ENCODE measurements around the gene PIP5KL1. TPM values are rescaled to one million over a fixed set of nuclear protein-coding genes. Genes with fewer than 3 reads are reported as not detected.
A peak's percentile ranks its signal among the peaks of the same experiment; 100 is the strongest.

The PIP5KL1 gene
- total RNA-seq, 1 experiment from 2014 or later: 7.8 TPM

DNA sequence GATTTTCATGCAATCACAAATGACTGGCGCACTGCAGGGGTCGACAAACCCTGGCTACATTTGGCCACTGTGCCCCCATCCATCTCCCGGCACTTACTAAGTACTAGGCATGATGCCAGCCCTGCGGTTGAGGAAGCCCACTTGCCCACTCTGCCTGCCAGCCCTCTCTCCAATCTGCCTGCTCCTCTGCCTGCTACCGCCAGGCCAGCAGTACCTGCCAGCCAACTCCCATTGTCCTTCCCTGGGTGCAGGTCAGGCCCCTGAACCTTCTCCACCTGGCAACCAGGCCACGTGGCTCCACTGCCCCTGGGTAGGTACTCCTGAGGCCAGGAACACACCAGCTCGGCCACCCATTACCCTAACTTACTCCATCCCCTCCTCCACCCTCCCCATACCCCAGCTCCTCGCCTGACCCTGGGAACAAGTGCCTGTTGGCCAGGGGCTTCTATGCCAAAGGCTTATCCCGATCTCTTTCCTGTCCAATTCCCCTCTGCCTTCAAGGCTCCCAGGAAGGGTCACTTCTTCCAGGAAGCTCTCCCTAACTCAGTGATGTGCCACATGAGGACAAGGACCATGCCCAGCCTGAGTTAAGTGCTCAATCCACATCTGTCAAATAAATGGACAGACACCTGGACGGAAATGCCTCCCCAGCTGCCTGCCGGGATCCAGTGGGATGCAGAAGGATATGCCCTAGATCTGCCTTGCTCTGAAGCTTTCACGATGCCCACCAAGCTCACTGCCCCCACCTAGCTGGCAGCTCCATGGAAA lies 43.6 kb upstream of the PIP5KL1 start:
- ChIA-PET POLR2A (interaction anchor here (0.6 kb wide), 1 partner anchor 12 kb away, joined by 3 read pairs; no protein-coding TSS in a partner anchor), CTCF (no interaction called here)
- BruUV-seq (replicated peaks): no TSS peak
- intact Hi-C loops (cut with micrococcal nuclease; ENCODE audit: unreplicated experiment): loop anchor here (5.0 kb wide), 1 partner anchor 53 kb away; no protein-coding TSS in a partner anchor
- Histone ChIP-seq H3K27me3 (ENCODE audit: control insufficient read depth, insufficient read depth, low read length) (no peaks in the 10 kb centered on the region), H3K4me3 (ENCODE audit: low read depth in 2 of 2, low read length in 2 of 2) (peak overlapping the region; percentile 94 to 98), H3K27ac (ENCODE audit: low read length) (peak overlapping the region; percentile 94), H3K9me3 (ENCODE audit: control insufficient read depth, insufficient read depth, low read depth, low read length) (no peaks in the 10 kb centered on the region), H3K36me3 (ENCODE audit: control insufficient read depth, insufficient read depth, low read length) (no peaks in the 10 kb centered on the region; the same call in 1 of the 2 replicates), H3K4me1 (ENCODE audit: control insufficient read depth, insufficient read depth, low read length) (peaks cover 57% of the 10 kb centered on the region)
- in situ Hi-C loops (cut with HindIII; ENCODE audit: low pct_unique_long_range_greater_than_20kb, low sequenced_read_pairs): no loop called here
- ATAC-seq: no peak
- no peak for DNase-seq (ENCODE audit: low read depth, low spot score)
- TF ChIP-seq SIN3A (IDR thresholded peaks at IDR 0.05; ENCODE audit: borderline replicate concordance, insufficient read depth, low read depth, low read length): no peak
- TF ChIP-seq, protein P1, sequence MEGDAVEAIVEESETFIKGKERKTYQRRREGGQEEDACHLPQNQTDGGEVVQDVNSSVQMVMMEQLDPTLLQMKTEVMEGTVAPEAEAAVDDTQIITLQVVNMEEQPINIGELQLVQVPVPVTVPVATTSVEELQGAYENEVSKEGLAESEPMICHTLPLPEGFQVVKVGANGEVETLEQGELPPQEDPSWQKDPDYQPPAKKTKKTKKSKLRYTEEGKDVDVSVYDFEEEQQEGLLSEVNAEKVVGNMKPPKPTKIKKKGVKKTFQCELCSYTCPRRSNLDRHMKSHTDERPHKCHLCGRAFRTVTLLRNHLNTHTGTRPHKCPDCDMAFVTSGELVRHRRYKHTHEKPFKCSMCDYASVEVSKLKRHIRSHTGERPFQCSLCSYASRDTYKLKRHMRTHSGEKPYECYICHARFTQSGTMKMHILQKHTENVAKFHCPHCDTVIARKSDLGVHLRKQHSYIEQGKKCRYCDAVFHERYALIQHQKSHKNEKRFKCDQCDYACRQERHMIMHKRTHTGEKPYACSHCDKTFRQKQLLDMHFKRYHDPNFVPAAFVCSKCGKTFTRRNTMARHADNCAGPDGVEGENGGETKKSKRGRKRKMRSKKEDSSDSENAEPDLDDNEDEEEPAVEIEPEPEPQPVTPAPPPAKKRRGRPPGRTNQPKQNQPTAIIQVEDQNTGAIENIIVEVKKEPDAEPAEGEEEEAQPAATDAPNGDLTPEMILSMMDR (IDR thresholded peaks at IDR 0.05): no peak
- TF ChIP-seq POLR2AphosphoS5 (IDR thresholded peaks at IDR 0.05; ENCODE audit: low read depth, low read length): no peak
- TF ChIP-seq, protein P2, sequence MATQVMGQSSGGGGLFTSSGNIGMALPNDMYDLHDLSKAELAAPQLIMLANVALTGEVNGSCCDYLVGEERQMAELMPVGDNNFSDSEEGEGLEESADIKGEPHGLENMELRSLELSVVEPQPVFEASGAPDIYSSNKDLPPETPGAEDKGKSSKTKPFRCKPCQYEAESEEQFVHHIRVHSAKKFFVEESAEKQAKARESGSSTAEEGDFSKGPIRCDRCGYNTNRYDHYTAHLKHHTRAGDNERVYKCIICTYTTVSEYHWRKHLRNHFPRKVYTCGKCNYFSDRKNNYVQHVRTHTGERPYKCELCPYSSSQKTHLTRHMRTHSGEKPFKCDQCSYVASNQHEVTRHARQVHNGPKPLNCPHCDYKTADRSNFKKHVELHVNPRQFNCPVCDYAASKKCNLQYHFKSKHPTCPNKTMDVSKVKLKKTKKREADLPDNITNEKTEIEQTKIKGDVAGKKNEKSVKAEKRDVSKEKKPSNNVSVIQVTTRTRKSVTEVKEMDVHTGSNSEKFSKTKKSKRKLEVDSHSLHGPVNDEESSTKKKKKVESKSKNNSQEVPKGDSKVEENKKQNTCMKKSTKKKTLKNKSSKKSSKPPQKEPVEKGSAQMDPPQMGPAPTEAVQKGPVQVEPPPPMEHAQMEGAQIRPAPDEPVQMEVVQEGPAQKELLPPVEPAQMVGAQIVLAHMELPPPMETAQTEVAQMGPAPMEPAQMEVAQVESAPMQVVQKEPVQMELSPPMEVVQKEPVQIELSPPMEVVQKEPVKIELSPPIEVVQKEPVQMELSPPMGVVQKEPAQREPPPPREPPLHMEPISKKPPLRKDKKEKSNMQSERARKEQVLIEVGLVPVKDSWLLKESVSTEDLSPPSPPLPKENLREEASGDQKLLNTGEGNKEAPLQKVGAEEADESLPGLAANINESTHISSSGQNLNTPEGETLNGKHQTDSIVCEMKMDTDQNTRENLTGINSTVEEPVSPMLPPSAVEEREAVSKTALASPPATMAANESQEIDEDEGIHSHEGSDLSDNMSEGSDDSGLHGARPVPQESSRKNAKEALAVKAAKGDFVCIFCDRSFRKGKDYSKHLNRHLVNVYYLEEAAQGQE (IDR thresholded peaks at IDR 0.05; ENCODE audit: insufficient read depth in 1 of 2, low read depth in 2 of 2, low read length in 1 of 2): no peak
- TF ChIP-seq TCF7L2 (IDR thresholded peaks at IDR 0.05; ENCODE audit: low read depth, low read length): no peak

DNA sequence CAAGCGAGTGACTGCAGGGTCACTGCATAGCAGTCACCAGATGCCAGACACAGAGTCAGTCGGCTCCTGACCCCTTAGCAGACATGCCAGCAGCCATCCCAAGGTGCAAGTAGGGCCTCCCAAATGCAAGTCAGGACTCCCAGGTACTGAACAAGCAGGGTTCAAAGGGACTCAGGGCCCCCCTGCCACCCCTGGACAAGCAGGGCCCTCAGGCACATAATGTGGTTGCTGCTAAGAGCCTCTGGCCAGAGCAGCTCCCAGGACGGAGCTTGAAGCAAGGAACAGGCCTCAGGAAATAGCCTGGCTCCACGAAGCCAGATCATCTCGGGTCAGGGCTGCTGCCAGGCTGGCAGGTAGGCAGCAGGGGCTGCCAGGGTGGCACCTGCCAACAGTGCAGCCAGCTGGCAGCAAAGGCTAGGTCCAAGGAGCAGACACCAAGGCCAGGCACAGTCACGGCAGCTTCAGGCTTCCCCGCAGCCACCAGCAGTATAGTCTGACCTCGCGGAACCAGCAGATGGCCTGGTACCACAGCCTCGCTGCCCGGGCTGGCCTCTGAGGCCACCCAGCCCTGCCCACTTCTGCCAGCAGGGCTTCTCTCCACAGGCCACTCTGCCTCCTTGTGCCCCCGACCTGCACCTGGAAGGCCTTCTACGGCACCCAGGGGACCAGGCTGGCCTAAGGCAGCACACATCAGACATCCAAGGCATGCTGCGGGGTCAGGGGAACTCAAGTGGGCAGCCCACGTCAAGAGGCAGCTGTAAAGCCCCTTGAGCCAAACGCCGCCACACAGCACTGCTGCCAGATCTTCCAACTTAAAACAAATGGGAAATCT lies 42.8 kb upstream of the PIP5KL1 start:
- in situ Hi-C loops (cut with HindIII; ENCODE audit: low pct_unique_long_range_greater_than_20kb, low sequenced_read_pairs): no loop called here
- Histone ChIP-seq H3K27ac (ENCODE audit: low read length) (peak overlapping the region; percentile 94), H3K27me3 (ENCODE audit: control insufficient read depth, insufficient read depth, low read length) (no peaks in the 10 kb centered on the region), H3K9me3 (ENCODE audit: control insufficient read depth, insufficient read depth, low read depth, low read length) (no peaks in the 10 kb centered on the region), H3K36me3 (ENCODE audit: control insufficient read depth, insufficient read depth, low read length) (no peaks in the 10 kb centered on the region; the same call in 1 of the 2 replicates), H3K4me1 (ENCODE audit: control insufficient read depth, insufficient read depth, low read length) (peaks cover 65% of the 10 kb centered on the region), H3K4me3 (ENCODE audit: low read depth in 2 of 2, low read length in 2 of 2) (peak overlapping the region; percentile 94 to 98)
- no TSS peak for BruUV-seq (replicated peaks)
- ChIA-PET CTCF (interaction anchor here (0.6 kb wide), 1 partner anchor 24 kb away, joined by 4 read pairs; no protein-coding TSS in a partner anchor), POLR2A (no interaction called here)
- ATAC-seq (peak; percentile 16; the same call in 1 of the 2 replicates), DNase-seq (ENCODE audit: low read depth, low spot score) (no peak)
- intact Hi-C loops (cut with micrococcal nuclease; ENCODE audit: unreplicated experiment): loop anchor here (5.0 kb wide), 1 partner anchor 54 kb away; no protein-coding TSS in a partner anchor
- TF ChIP-seq, protein P1 (IDR thresholded peaks at IDR 0.05): no peak
- TF ChIP-seq TCF7L2 (IDR thresholded peaks at IDR 0.05; ENCODE audit: low read depth, low read length) (no peak), POLR2AphosphoS5 (IDR thresholded peaks at IDR 0.05; ENCODE audit: low read depth, low read length) (no peak), SIN3A (IDR thresholded peaks at IDR 0.05; ENCODE audit: borderline replicate concordance, insufficient read depth, low read depth, low read length) (no peak)
- TF ChIP-seq, protein P2 (IDR thresholded peaks at IDR 0.05; ENCODE audit: insufficient read depth in 1 of 2, low read depth in 2 of 2, low read length in 1 of 2): no peak

Measured in Panc1 (cell line).